ENCODE results near the gene ANTKMT.

DNA sequence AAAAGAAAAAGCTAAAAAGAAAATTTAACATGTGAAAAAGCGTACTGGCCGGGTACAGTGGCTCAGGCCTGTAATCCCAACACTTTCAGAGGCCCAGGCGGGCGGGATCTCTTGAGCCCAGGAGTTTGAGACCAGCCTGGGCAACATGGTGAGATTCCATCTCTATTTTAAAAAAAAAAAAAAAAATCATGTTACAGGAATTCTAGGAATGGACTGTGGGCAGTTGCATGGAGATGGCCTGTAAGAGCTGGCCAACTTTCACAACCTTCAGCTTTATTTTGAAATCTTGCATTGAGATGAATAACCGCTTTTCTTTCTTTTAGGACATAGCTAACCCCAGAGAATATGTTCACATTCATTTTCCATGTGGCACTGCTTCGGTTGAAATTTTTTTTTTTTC lies 28.1 kb downstream of the ANTKMT start:
- TF ChIP-seq, protein P1, sequence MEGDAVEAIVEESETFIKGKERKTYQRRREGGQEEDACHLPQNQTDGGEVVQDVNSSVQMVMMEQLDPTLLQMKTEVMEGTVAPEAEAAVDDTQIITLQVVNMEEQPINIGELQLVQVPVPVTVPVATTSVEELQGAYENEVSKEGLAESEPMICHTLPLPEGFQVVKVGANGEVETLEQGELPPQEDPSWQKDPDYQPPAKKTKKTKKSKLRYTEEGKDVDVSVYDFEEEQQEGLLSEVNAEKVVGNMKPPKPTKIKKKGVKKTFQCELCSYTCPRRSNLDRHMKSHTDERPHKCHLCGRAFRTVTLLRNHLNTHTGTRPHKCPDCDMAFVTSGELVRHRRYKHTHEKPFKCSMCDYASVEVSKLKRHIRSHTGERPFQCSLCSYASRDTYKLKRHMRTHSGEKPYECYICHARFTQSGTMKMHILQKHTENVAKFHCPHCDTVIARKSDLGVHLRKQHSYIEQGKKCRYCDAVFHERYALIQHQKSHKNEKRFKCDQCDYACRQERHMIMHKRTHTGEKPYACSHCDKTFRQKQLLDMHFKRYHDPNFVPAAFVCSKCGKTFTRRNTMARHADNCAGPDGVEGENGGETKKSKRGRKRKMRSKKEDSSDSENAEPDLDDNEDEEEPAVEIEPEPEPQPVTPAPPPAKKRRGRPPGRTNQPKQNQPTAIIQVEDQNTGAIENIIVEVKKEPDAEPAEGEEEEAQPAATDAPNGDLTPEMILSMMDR (IDR thresholded peaks at IDR 0.05) = no peak
- TF ChIP-seq POLR2A (IDR thresholded peaks at IDR 0.05) (no peak), POLR2AphosphoS5 (IDR thresholded peaks at IDR 0.05) (peak in 1 of 3 donors; percentile 38)

Data from breast epithelium (tissue), 3 donors.